Measurements from ENCODE around the gene ADK. TPM values are rescaled to one million over a fixed set of nuclear protein-coding genes. Genes with fewer than 3 reads are reported as not detected.

The ADK gene
- total RNA-seq, 4 donors from 2014 or later = 42.3 to 46.3 (median 42.9) TPM

DNA sequence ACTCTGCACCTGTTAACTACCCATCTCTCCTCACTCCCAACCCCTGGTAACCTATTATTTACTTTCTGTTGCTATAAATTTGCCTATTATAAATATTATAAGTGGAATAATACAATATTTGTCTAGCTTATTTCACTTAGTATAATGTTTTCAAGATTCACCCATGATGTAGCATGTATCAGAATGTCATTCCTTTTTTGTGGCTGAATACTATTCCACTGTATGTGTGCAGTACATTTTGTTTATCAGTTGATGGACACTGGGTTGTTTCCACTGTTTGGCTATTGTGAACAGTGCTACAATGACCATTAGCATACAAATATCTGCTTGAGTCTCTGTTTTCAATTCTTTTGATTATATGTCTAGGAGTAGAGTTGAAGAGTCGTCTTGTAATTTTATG, 582.6 kb downstream of the ADK start:
- H3K4me3 ChIP-seq (ENCODE audit: low read depth, poor library complexity, severe bottlenecking) = no peak overlapping the region
- 96 to 98% methylated on average over 1 of the region's 1 CpG for WGBS, 2 donors
- intact Hi-C loops (cut with DNase I; ENCODE audit: low total_unique reads) = no loop called here
- no peak for DNase-seq (ENCODE audit: low spot score in 2 of 2)
- TF ChIP-seq, protein P1, sequence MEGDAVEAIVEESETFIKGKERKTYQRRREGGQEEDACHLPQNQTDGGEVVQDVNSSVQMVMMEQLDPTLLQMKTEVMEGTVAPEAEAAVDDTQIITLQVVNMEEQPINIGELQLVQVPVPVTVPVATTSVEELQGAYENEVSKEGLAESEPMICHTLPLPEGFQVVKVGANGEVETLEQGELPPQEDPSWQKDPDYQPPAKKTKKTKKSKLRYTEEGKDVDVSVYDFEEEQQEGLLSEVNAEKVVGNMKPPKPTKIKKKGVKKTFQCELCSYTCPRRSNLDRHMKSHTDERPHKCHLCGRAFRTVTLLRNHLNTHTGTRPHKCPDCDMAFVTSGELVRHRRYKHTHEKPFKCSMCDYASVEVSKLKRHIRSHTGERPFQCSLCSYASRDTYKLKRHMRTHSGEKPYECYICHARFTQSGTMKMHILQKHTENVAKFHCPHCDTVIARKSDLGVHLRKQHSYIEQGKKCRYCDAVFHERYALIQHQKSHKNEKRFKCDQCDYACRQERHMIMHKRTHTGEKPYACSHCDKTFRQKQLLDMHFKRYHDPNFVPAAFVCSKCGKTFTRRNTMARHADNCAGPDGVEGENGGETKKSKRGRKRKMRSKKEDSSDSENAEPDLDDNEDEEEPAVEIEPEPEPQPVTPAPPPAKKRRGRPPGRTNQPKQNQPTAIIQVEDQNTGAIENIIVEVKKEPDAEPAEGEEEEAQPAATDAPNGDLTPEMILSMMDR (IDR thresholded peaks at IDR 0.05) = no peak
- no peak for TF ChIP-seq POLR2A (IDR thresholded peaks at IDR 0.05)

DNA sequence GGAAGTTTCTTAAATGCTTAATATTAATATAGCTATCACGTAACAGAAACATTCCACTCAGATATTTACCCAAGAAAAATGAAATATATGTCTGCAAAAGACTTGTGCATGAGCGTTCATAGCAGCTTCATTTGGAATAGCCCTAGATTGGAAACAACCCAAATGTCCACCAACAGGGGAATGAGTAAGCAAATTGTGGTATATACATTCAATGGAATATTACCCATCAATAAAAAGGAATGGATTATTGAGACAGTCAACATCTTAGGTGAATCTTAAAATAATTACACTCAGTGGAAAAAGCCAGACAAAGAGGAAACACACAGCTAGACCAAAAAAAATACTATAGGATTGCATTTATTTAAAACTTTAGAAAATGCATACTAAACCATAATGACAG, 585.0 kb downstream of the ADK start:
- WGBS, 2 donors = 76 to 99% methylated on average over 2 of the region's 2 CpGs
- no peak for TF ChIP-seq POLR2A (IDR thresholded peaks at IDR 0.05)
- TF ChIP-seq, protein P1 (IDR thresholded peaks at IDR 0.05) = no peak
- DNase-seq (ENCODE audit: low spot score in 2 of 2) = no peak
- no peak overlapping the region for H3K4me3 ChIP-seq (ENCODE audit: low read depth, poor library complexity, severe bottlenecking)
- intact Hi-C loops (cut with DNase I; ENCODE audit: low total_unique reads) = no loop called here

DNA sequence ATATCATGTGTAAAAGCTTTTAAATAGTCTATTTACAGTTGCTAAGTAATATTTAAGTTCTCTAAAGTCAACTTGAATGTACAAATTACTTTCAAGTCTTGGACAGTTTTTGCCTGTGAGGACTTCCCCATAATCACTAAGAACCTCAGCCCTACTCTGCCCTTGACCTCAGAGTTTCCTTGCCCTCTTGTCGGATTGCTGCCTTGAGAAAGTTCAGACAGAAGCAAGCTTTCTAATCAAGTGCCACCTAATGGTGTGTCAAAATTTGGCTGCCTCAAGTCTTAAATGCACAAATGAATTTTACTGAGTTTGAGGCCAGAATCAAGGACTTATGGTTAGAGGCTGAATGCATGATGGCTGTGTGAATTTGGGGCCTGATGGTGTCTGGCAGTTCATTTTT, 587.0 kb downstream of the ADK start:
- TF ChIP-seq POLR2A (IDR thresholded peaks at IDR 0.05) = no peak
- TF ChIP-seq, protein P1 (IDR thresholded peaks at IDR 0.05) = no peak
- 69 to 79% methylated on average over 1 of the region's 1 CpG for WGBS, 2 donors
- H3K4me3 ChIP-seq (ENCODE audit: low read depth, poor library complexity, severe bottlenecking) = no peak overlapping the region
- DNase-seq (ENCODE audit: low spot score in 2 of 2) = peak in 1 of 2 donors; percentile 25
- intact Hi-C loops (cut with DNase I; ENCODE audit: low total_unique reads) = no loop called here

DNA sequence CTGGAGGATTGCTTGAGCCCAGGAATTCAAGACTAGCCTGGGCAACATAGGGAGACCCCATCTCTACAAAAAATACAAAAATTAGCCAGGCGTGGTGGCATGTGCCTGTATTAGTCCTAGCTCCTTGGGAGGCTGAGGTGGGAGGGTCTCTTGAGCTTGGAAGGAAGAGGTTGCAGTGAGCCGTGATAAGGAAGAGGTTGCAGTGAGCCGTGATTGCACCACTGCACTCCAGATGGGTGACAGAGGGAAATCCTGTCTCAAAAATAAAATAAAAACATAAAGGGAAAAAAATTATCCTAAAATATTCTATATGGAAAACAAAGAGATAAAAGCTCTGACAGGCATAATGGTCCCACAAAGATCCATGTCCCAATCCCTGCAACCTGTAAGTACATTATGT, 587.5 kb downstream of the ADK start:
- TF ChIP-seq, protein P1 (IDR thresholded peaks at IDR 0.05) = no peak
- no peak for TF ChIP-seq POLR2A (IDR thresholded peaks at IDR 0.05)
- whole genome bisulfite sequencing, 2 donors = 73 to 81% methylated on average over 3 of the region's 3 CpGs
- intact Hi-C loops (cut with DNase I; ENCODE audit: low total_unique reads) = no loop called here
- peak in 1 of 2 donors; percentile 23 for DNase-seq (ENCODE audit: low spot score in 2 of 2)
- H3K4me3 ChIP-seq (ENCODE audit: low read depth, poor library complexity, severe bottlenecking) = no peak overlapping the region

DNA sequence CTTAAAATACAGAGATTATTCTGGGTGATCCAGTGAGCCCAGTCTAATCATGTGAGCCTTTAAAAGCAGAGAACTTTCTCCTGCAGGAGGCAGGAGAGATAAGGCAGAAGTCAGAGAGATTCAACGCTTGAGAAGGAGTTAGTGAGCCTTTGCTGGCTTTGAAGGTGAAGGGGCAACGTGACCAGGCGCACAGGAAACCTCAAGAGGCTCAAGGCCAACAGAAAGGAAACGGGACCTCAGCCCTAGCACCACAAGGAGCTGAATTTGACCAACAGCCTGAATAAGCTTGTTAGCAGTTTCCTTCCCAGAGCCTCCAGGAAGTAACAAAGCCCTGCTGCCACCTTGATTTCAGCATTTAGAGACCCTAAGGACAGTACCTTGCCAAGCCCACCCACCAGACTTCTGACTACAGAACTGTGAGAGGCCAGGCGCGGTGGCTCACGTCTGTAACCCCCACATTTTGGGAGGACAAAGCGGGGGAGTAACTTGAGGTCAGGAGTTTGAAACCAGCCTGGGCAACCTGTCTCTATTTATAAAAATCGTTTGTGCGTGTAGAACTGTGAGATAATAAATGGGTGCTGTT, 588.1 kb downstream of the ADK start:
- TF ChIP-seq, protein P1 (IDR thresholded peaks at IDR 0.05) = no peak
- H3K4me3 ChIP-seq (ENCODE audit: low read depth, poor library complexity, severe bottlenecking) = no peak overlapping the region
- WGBS, 2 donors = 69 to 73% methylated on average over 10 of the region's 10 CpGs
- DNase-seq (ENCODE audit: low spot score in 2 of 2) = peak in 1 of 2 donors; percentile 61
- intact Hi-C loops (cut with DNase I; ENCODE audit: low total_unique reads) = no loop called here

DNA sequence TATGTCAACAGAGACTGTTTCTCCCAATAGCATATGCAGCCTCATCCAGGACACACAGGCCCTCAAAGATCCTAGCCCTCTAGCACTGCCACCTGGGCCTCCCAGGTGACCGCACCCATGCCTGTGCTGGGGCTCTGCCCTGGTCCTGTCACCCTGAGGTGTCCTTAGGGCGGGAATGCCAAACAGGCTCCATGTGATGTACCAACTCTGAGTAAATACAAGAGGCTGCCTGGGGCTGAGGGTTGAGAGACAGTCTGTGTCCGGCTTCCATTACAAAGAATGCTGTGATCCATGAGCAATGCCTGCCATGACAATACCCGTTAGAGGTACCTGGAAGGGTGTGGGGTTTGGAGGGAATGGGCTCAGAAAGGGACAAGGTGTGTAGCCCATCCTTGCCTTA, 592.4 kb downstream of the ADK start:
- DNase-seq (ENCODE audit: low spot score in 2 of 2) = peak in 1 of 2 donors; percentile 70
- intact Hi-C loops (cut with DNase I; ENCODE audit: low total_unique reads) = no loop called here
- WGBS, 2 donors = 88 to 93% methylated on average over 4 of the region's 4 CpGs
- no peak for TF ChIP-seq POLR2A (IDR thresholded peaks at IDR 0.05)
- TF ChIP-seq, protein P1 (IDR thresholded peaks at IDR 0.05) = no peak
- H3K4me3 ChIP-seq (ENCODE audit: low read depth, poor library complexity, severe bottlenecking) = no peak overlapping the region

Data from lower leg skin (tissue), 4 donors.